Kasumi-1 (cell line): ENCODE measurements around the gene ANGPTL4.
A peak's percentile ranks its signal among the peaks of the same experiment; 100 is the strongest.

Source experiments
- DNase-seq, 2 experiments: peaks; one replicate each; lab custom pipeline; 2025; lab: John Stamatoyannopoulos, UW

The ANGPTL4 gene

GRCh38 chr19:8413629-8413995 lies 49.7 kb downstream of the ANGPTL4 start:
- DNase-seq = no peak

- no peak for DNase-seq
Measured at GRCh38 chr19:8416796-8417195, 52.8 kb downstream of the ANGPTL4 start.

- no peak for DNase-seq
Measured at GRCh38 chr19:8421484-8422461, 57.8 kb downstream of the ANGPTL4 start.

GRCh38 chr19:8423817-8424223 lies 59.9 kb downstream of the ANGPTL4 start:
- DNase-seq = peak; percentile 36 to 63
